Cardiac fibroblast (primary cell): ENCODE results near the gene TREM2.

Experiments used
- DNase-seq, 2 donors: peaks; one replicate each; pipeline versions ENCODE4 v3.0.0 to v3.0.0-alpha.2; 2010; ENCODE audit warnings: low read depth in 2 of 2
- H3K4me3 ChIP-seq, 2 donors: replicated peaks in 1 of 2; 1 replicate in 1 of 2; 2 replicates in 1 of 2; pipeline ENCODE4 v1.5.1; 2011; ENCODE audit warnings: low read depth in 2 of 2, low read length in 2 of 2, mild to moderate bottlenecking in 2 of 2, moderate library complexity in 1 of 2
- TF ChIP-seq, protein P1 (sequence below): IDR thresholded peaks from one replicate; pipeline ENCODE4 v1.5.1; 2011; ENCODE audit warnings: low read depth, mild to moderate bottlenecking, low read length, inconsistent platforms

TREM2 gene

DNA sequence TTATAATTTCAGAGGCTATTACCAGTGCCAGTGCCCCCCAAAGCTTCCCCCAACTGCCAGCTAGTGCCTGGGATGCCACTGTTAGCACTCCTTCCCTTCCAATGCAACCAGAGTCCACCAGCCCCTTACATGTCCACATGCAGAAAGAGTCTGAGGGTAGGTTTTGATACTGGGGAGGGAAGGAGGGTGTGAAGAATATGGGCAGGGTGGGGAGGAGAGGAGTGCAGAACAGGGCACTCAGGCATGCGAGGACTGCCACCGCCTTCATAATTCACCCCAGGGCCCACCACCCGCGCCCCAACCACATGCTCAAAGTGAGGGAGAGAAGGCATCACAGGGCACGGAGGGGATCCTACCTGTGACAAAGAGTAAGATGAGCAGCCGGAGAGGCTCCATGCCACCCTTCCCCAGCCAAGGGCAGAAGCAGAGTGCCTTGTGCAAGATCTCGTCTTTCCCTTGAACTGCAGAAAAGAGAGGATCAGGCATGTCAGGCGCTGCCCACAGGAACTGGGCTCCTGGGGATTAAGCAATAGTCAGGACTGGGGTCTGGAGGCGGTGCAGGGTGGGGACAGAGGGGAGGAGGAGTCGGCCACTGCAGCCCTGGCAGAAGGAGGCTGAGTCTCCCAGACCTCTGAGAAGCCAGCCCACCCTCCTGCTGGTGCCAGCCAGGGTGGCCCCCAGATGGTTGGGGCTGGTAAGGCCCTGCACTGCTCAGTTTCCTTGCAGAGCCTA lies at the start of gene TREM2:
TSS of gene TREM2 (minus strand) at position 430 of the 732 bp plus-strand sequence. CDS start at position 396, 34 bp downstream.
- H3K4me3 ChIP-seq: no peak within 1 kb of the TSS
- DNase-seq: no peak
- TF ChIP-seq, protein P1, sequence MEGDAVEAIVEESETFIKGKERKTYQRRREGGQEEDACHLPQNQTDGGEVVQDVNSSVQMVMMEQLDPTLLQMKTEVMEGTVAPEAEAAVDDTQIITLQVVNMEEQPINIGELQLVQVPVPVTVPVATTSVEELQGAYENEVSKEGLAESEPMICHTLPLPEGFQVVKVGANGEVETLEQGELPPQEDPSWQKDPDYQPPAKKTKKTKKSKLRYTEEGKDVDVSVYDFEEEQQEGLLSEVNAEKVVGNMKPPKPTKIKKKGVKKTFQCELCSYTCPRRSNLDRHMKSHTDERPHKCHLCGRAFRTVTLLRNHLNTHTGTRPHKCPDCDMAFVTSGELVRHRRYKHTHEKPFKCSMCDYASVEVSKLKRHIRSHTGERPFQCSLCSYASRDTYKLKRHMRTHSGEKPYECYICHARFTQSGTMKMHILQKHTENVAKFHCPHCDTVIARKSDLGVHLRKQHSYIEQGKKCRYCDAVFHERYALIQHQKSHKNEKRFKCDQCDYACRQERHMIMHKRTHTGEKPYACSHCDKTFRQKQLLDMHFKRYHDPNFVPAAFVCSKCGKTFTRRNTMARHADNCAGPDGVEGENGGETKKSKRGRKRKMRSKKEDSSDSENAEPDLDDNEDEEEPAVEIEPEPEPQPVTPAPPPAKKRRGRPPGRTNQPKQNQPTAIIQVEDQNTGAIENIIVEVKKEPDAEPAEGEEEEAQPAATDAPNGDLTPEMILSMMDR: no peak

DNA sequence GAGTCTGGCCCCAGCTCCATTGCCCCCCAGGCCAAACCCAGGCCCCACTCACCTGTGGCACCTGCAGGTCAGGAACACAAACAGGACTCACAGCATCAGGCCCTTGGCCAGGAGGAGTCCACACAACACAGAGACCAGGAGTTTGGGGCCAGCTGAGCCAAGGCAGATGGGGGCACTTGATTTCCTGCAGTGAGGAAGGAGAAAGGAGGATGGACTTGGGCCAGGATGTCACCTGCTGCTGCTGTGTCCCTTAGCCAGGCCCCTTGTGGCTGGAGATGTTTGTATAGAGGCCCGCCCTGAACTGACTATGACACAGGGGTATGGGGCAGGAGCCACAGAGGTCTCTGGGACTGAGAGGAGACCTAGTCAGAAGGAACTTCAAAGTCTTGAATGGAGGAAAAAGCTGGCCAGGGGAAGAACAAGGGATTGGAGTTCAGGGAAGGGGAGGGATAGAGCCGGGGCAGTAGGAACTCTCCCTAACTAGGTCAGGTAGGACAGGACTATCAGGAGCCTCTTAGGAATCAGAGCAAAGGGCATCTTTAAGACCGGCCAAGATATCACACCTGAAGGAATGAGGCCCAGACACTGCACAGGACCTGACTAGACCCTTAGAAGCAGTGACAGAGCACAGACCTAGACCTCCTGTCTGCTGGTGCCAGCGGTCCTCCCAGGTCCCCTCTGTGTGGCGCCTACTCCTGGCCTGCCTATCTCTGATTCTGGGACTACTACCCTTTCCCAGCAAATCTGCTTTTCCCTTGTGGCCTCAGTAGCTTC lies 46.8 kb upstream of the TREM2 start:
- no peak overlapping the region for H3K4me3 ChIP-seq
- no peak for DNase-seq
- TF ChIP-seq, protein P1: no peak

DNA sequence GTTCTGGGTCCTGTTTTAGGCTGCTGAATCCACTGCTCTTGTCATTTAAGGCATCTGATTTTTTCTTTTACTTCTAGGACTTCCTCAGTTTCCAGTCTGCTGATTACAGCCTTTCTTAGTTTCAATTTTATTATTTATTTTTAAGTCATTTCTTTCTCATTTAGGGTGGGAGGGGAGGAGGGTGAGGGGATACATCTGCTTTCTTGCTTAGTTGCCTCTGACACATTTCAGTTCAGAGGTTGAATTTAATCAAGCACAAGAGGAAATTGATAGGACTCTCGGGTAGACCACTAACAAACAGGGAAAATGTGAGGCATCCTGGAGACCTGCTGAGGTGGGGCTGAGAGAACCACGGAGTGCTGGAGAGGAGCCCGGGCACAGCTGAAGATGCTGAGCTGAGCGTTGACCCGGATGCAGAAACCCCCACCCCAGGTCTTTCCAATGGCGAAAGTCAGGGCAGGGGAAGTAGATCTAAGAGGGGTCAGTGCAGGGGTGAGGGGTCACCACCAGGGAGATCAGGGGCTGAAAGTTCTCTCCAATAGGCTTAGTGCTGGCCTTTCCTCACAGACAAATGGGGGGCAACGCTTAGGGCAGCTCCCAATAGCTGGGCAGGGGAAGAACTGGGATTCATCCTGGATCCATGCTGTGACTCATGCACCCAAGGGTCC lies 45.7 kb upstream of the TREM2 start:
- TF ChIP-seq, protein P1: no peak
- H3K4me3 ChIP-seq: no peak overlapping the region
- no peak for DNase-seq

DNA sequence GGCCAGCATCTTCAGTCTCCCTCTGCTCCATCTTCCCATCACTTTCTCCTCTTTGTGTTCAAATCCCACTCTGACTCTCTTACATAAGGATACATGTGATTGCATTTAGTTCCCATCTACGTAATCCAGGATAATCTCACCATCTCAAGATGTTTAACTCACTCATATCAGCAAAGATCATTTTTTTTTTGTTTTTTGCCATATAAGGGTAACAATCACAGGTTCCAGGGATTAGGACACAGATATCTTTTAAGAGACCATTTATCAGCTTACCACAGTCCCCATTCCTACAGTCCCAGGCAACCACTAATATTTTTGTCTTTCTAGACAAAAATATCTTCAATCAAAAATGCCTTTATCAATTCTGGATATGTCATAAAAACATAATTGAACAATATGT lies 41.2 kb upstream of the TREM2 start:
- TF ChIP-seq, protein P1: no peak
- H3K4me3 ChIP-seq: no peak overlapping the region
- no peak for DNase-seq

DNA sequence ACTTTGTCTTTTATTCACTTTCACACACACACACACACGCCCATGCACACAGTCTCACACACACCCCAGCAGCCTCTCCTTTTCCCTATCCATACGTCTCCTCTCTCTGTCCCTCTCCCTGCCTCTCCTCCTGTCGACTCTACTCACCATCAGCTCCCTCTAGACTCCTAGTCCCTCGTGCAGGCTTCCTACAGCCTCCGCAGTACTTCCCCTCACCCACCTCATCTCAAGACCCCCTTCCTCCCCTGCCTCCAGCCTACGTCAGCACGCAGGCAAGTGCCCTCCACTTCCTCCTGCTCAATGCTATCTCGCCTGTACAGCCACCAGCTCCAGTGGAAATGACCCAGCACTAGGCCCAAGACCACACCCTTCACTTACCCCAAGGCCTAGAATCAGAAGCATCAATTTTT lies 38.9 kb upstream of the TREM2 start:
- no peak overlapping the region for H3K4me3 ChIP-seq
- DNase-seq: no peak

More for the DNA sequence above, 38.9 kb upstream of the TREM2 start:
- TF ChIP-seq, protein P1: no peak
